CD4-positive, alpha-beta T cell treated with Interleukin-6 for 4 hours (primary cell): Measurements from ENCODE around the gene FZD10.

Source experiments
- DNase-seq: peaks from one replicate; pipeline ENCODE4 v3.0.0-alpha.2; 2020; ENCODE audit warnings: mixed read lengths

FZD10 gene

DNA sequence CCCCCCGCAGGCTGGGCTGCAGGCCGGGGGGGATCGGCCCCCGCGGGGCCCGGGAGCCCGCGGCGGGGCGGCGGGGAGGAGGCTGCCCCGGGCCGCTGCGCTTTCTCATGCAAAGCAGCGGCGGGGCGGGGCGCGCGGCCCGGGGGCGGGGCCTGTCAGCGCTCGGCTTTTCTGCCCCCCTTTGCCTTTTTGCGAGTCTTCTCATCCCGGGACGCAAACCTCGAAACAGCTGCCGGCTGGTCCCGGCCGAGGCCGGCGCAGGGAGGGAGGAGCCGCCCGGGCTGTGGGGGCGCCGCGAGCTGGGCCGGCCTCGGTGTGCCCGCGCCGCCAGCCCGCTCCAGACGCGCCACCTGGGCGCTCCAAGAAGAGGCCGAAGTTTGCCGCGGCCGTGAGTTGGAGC, at the start of gene FZD10:
Gene FZD10 (plus strand): TSS at position 198 of the 400 bp plus-strand sequence. CDS start 479 bp downstream, outside the sequence.
- no peak for DNase-seq

GRCh38 chr12:130114952-130115351, 47.3 kb upstream of the FZD10 start:
- DNase-seq = no peak

GRCh38 chr12:130115646-130116045, 46.6 kb upstream of the FZD10 start:
- no peak for DNase-seq

DNA sequence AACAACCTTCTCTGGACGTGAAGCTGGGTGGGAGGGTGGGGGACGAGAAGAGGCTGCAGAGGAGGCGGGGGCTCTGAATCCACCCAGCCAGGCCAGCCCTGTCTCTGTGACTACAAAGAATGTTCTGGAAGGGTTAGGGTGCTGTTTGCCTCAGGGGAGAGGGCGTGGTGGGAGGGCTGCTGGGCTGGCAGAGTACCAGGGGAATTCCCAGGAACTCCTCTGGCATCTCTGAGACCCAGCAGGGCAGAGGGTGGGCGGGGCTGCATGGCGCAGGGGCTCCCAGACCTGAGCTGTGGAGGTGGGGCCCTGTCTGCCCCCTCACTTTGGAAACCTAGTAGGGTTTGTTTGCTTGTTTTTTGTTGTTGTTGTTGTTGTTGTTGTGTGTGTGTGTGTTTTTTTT, 45.5 kb upstream of the FZD10 start:
- DNase-seq = no peak

DNA sequence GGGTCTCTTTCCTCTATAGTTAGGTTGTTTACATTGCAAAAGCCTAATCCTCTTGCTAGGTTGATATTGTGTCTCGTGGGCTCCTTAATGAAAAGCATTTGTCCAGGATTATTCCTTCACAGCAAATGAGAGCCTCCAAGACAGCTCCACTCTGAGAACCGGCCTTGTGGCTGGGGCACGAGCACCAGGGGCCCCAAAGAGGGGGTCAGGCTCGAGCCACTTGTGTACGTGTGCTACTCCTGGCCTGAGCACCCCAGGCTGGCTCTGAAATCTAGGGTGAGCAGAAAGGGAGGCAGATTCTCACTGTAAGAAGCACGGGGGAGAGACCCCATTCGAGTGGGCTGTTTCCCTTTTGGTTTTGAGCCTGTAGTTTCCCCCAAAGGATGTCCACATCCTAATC, 45.0 kb upstream of the FZD10 start:
- DNase-seq = no peak

- no peak for DNase-seq
Measured at GRCh38 chr12:130117701-130118100, 44.6 kb upstream of the FZD10 start.

DNA sequence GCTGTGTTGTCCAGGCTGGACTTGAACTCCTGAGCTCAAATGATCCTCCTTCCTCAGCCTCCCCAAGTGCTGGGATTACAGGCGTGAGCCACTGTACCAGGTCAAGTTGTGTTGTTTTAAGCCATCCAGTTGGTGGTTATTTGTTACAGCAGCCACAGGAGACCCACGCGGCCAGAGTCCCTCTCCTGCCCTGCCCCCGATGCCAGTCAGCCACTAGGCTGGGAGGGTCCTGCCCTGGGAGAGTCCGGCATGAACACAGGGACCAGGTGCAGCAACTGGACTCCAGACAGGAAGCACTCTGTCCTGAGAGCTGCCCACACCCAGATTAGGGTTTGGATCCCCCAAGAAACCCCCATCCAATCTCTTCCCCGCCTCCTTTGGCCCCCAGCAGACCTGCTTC, 44.1 kb upstream of the FZD10 start:
- no peak for DNase-seq

DNA sequence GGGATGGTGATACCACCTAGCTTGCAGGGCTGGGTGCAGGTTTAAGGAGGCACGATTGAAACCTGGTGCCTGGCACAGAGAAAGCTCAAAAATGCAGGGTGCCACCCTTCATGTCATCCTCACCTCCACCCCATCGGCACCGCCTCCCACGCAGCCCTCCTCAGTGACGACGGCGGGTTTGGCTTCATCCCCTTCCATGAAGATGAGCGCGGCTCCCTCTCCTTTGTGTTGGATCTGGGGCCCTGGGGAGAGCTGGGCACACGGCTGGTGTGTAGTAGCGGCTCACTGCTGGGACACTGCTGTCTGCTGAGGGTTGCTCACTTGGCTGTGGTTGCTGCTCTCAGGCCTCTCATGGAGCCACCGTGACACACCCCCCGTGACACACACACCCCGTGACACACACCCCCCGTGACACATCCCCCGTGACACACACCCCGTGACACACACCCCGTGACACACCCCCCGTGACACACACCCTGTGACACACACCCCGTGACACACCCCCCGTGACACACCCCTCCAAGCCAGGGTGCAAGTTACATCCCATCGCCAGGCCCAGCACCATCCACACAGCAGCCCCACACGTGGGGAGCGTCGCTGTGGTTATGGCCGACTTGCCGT, 42.9 kb upstream of the FZD10 start:
- DNase-seq = no peak

GRCh38 chr12:130120012-130120805, 42.1 kb upstream of the FZD10 start:
- DNase-seq = no peak

- no peak for DNase-seq
Measured at GRCh38 chr12:130121226-130122000, 40.9 kb upstream of the FZD10 start.

GRCh38 chr12:130122356-130122755, 39.9 kb upstream of the FZD10 start:
- DNase-seq = no peak

DNA sequence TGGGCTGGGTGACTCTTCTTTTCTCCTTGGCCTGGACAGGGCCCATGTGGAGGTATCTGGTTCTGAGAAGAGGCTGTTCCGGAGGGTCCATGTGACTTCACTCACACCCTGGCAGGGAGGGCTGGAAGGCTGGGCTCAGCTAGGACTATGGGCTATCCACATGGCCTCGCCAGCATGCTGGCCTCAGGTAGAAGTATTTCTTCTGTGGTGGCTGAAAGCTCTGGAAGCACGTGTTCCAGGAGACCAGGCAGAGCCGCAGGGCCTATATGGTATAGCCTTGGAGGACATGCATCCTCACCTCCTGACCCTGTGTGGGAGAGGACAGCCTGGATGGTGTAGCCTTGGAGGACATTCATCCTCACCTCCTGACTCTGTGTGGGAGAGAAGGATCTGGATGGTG, 38.2 kb upstream of the FZD10 start:
- DNase-seq = no peak

GRCh38 chr12:130124605-130125244, 37.5 kb upstream of the FZD10 start:
- no peak for DNase-seq

- no peak for DNase-seq
Measured at GRCh38 chr12:130126023-130126432, 36.2 kb upstream of the FZD10 start.

- DNase-seq = no peak
Measured at GRCh38 chr12:130127532-130127911, 34.7 kb upstream of the FZD10 start.

GRCh38 chr12:130127912-130128789, 34.1 kb upstream of the FZD10 start:
- DNase-seq = no peak

DNA sequence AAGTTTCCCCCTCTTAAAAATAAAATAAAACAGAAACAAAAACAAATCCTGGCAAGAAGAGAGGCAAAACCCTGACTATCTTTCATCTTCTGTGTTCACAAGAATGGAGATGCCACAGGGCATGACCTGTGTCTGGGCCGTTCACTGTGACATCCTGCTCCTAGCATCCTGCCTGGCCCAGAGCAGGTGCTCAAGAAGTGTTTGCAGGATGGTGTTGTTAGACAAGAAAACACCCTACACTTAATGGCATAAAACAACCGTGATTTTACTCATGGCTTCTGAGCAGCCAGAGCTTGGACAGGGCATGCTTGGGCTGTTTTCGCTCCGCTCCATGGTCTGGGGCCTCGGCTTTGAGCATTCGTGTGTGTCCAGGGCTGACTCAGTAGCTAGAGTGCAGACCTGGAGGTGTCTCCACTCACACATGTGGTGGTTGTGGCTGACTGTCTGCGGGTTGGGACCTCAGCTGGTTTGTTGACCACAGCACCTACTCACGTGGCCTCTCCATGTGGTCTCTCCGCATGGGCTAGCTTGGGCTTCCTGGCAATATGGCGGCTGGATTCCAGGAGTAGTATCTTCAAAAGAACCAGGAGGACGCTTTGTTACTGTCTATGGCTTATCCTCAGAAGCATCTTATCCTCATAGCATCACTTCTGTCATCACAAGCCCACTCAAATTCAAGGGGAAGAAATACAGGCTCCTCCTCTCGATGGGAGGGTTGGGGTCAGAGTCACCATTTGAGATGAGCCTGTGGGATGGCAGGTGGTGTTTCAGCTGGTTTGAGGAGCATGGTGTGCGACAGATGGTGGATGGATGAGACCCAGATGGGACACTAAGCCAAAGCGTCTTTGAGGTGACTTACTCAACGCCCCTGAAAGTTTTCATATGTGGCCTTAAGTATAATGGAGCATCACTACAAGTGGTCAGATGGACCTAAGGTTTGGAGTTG, 33.2 kb upstream of the FZD10 start:
- DNase-seq = no peak

- DNase-seq = no peak
Measured at GRCh38 chr12:130130346-130130745, 31.9 kb upstream of the FZD10 start.

- no peak for DNase-seq
Measured at GRCh38 chr12:130131025-130131424, 31.2 kb upstream of the FZD10 start.

DNA sequence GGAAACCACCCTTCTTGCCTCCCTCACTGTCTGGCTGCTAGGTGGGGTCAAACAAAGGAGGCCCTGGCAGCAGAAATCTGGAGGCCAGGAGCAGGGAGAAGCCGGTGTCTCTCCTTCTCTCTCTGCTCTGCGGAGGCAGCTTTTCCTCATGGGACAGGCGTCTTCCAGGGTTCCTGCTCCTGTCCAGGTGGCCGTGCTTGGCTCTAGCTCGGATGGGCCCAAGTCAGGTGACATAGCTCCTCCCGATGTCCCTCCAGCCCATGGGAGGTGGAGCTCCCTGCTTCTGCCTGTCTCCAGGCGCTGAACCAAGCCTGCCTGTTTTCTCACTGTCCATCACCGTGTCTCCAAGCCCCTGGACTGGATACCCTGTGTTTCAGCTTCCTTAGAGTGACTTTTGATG, 30.5 kb upstream of the FZD10 start:
- no peak for DNase-seq
